ENCODE data around the gene UACA. TPM values are rescaled to one million over a fixed set of nuclear protein-coding genes. Genes with fewer than 3 reads are reported as not detected.
"Not testable (repeated sequence)": the region's sequence is repeated elsewhere in the genome, so short reads cannot be mapped to it uniquely, and the experiment has no call there.

Gene UACA
- total RNA-seq, 1 donor: 3.0 TPM

DNA sequence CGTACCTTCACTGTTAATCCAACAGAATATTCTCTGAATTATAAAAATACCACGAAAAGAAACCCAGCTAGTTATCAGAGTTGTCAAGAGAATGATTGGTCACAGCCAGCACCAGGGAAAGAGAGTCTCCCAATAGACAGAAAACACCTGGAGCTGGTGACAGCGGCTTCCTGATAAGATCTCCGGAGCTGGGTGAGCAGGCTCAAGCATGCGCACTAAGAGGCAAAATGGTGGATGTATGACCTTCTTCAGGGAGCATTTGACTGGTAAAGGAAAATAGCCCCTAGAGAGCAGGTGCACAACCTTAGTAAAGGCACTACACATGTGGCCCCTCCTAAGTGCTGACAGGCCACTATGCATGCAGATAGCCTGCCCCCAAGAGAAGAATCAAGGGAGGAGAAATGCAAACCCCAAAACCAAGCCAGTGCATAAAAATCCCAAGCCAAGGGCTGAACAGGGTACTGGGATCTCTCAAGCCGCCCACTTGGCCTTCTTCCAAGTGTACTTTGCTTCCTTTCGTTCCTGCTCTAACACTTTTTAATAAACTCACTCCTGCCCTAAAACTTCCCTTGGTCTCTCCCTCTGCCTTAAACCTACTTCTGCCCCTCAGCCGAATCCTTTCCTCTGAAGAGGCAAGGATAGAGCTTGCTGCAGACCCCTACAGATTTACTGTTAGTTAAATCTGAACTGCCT, 93.2 kb downstream of the UACA start:
- peak in 1 of 3 donors; percentile 15 for DNase-seq (ENCODE audit: low read depth in 2 of 3, low spot score in 2 of 3)

DNA sequence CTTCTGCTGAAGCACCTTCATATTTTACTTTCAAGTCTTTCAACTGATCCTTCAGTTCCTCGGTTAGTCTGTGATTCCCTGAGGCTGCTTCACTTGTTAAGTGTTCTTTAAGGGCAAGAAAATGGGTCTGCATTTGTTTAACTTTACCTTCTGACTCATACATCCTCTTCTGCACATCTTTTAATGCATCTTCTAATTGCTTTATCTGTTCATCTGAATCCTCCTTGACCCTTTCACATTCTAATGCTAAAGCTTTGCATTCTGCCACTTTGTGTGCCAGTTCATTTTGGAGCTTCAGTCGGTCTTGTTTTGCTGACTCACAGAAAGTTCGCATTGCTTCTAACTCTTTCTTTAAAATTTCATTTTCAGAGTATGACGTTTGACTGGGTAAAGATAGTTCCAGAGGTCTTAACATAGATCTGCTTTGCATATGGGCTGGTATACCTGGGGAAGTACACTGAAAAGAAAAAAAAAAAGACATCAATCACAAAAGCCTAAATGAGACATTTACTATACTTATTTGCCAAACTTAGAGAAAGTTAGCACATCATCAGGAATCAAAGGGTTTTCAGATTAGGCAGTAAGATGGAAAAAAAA, 94.3 kb downstream of the UACA start:
- DNase-seq (ENCODE audit: low read depth in 2 of 3, low spot score in 2 of 3): no peak

DNA sequence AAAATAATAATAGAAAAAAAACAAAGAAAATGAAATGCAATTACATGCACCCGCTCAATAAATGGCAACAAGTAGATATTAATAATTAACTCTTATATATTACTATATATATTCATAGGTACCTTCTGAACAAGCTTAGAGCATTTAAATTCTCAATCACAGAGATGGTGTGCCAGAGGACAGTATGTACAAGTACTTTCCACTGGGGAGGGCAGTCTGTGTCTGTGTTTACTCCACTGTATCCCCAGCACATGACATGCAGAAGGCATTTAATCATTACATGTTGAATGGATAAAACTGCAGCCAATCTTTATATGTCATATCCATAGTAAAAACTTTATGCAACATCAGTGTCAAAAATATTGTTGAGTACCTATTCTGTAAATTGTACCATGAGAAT, 97.8 kb downstream of the UACA start:
- DNase-seq (ENCODE audit: low read depth in 2 of 3, low spot score in 2 of 3): no peak

DNA sequence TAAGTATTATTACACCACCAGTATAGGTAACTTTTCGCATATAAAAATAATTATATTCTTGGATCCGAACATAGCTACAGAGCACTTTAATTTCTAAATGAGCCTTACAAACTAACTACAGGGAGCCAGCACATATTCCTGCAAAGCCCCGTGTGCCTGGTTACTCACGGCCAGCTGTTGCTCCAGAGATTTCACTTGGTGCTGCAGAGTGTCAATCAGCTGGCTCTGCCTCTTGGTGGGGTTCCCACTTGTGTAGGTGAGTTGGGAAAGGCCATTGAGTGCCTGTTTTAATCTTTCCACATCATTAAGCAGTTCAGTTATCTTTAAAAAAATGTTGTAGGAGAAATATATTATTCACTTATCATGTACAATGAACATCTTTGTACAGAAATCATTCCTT, 98.9 kb downstream of the UACA start:
- DNase-seq (ENCODE audit: low read depth in 2 of 3, low spot score in 2 of 3): no peak

DNA sequence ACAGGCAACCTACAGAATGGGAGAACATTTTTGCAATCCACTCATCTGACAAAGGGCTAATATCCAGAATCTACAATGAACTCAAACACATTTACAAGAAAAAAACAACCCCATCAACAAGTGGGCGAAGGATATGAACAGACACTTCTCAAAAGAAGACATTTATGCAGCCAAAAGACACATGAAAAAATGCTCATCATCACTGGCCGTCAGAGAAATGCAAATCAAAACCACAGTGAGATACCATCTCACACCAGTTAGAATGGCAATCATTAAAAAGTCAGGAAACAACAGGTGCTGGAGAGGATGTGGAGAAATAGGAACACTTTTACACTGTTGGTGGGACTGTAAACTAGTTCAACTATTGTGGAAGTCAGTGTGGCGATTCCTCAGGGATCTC, 100.3 kb downstream of the UACA start:
- DNase-seq (ENCODE audit: low read depth in 2 of 3, low spot score in 2 of 3): not testable (repeated sequence)

DNA sequence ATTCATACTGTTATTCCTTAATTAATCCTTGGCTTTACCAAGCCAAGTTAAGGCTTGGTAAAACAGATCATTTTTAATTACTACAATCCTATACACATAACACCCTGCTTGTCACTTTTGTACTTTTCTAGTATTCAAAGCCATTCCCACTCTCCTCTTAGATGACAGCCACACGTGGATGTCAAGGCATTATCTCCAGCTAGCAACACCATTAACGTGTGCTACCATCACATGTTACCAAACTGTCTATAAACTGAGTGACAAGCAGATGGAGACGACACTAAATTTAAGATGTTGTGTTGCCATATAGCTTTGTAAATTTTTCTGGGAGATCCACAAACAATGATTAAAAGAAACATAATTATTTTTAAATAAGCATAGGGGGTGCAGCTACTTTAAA, 103.7 kb downstream of the UACA start:
- no peak for DNase-seq (ENCODE audit: low read depth in 2 of 3, low spot score in 2 of 3)

DNA sequence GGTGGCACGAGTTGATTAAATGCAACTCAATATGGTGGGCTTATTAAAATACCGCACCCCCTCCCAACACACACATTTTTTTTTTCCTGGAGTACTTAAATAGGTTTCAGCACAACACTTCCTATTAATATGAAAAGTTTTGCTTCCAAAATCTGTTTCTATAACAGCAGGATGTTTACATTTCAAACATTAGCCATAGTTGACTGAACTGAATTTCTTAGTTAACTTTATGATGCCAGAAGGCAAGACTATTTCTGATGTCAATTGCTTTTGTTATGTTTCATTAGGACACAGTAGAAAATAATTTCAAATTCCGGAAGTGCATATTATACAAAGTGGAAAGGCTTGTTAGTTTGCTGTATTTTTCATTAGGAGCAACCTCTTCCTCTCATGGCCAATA, 104.7 kb downstream of the UACA start:
- no peak for DNase-seq (ENCODE audit: low read depth in 2 of 3, low spot score in 2 of 3)

DNA sequence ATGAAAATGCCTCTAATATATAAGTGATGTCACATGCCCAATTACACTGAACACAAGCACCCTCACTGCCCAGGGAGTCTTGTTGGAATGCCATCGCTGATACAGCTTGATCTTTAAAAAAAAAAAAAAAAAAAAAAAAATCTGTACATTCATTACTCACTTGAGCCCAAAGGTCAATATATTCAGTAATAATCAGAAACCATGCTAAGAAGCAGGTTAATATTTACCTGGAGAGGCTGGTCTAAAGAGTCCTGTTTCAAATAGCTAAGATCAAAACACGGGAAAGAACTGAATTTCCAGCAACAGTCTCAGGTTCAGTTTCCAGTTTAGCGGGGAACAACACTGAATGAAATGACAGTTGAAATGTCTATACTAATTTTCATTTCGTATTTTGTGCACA, 109.9 kb downstream of the UACA start:
- DNase-seq (ENCODE audit: low read depth in 2 of 3, low spot score in 2 of 3): no peak

DNA sequence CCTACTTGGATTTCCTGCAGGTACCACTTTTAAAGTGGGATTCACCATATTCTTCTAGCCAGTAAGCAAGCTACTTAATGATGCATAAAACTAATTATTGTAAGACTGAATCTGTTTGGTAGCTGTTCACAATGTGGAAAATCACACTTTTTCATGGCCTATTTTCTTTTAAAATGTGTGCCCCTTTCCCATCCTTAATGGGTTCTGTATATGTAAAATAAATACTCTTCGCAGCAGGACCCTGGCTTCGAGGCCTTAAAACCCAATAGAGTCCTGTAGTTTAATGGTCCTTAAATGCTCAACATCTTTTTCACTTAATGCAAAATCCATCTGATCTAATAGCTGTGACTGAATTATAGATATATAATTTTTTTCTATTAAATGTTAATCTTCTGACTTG, 111.0 kb downstream of the UACA start:
- no peak for DNase-seq (ENCODE audit: low read depth in 2 of 3, low spot score in 2 of 3)

GRCh38 chr15:70651303-70651845, 112.0 kb downstream of the UACA start:
- DNase-seq (ENCODE audit: low read depth in 2 of 3, low spot score in 2 of 3): no peak

GRCh38 chr15:70650567-70651302, 112.6 kb downstream of the UACA start:
- no peak for DNase-seq (ENCODE audit: low read depth in 2 of 3, low spot score in 2 of 3)

DNA sequence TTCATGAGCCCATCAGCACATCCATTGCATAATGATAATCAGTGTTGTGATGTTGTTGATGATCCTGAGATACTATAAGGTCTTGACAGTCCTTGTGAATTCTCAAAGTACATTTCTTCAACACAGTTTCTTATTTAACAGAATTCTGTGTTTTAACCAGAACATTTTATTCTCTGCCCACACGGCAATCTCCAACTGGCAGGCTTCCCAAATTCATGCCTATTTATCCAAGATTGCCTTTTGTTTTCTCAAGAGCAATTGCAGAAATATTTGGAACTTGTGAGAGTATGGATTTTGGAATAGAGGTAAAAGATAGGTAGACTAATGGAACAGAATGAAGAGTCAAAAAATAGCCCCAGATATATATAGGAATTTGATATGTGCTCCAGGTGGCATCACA, 116.0 kb downstream of the UACA start:
- DNase-seq (ENCODE audit: low read depth in 2 of 3, low spot score in 2 of 3): no peak

- DNase-seq (ENCODE audit: low read depth in 2 of 3, low spot score in 2 of 3): no peak
Measured at GRCh38 chr15:70646169-70646568, 117.2 kb downstream of the UACA start.

DNA sequence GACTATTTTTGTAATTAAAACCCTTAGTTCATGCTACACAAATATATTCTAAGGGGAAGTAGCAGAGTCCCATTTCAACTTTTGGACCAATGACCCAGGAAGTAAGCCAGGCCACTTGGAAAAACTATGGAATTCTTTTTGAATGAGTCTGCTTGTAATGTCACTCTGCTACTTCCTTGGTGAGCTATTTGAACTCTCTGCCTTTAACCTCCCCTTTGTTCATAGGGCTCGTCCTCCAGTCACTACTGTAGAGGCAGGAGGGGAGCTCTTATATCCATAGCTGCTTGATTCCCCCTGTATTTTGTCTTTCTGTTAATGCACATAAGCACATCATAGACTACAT, 119.6 kb downstream of the UACA start:
- DNase-seq (ENCODE audit: low read depth in 2 of 3, low spot score in 2 of 3): no peak

DNA sequence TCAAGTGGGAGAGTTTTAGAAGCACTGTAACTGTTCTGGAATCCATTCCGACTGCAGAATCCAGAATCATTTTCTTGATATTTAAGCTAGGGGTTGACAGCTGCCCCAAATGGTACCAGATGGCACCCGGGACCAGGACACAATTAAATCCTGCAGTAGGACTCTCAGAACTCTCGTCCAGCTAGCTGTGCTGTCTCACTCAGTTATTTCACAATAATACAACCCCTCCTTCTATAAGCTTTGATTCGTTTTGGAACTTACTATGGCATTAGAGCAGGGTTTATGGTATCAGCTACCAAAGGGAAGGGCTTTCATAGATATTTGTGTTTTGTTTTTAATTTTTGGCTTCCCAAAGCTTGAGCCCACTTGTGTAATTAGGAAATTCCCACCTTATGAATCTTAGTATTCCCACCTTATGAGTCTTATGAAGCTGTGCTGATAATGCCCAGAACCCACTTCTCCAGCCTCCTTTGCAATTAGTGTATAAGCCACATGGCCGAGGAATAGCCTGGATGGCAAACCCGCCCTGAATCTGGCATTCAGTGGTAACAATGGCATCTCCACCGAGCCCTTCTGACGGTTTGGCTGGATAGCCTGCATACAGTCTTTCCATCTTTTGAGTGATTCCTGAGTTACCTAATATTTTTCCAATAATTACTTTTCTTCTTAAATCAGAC, 120.1 kb downstream of the UACA start:
- DNase-seq (ENCODE audit: low read depth in 2 of 3, low spot score in 2 of 3): no peak

DNA sequence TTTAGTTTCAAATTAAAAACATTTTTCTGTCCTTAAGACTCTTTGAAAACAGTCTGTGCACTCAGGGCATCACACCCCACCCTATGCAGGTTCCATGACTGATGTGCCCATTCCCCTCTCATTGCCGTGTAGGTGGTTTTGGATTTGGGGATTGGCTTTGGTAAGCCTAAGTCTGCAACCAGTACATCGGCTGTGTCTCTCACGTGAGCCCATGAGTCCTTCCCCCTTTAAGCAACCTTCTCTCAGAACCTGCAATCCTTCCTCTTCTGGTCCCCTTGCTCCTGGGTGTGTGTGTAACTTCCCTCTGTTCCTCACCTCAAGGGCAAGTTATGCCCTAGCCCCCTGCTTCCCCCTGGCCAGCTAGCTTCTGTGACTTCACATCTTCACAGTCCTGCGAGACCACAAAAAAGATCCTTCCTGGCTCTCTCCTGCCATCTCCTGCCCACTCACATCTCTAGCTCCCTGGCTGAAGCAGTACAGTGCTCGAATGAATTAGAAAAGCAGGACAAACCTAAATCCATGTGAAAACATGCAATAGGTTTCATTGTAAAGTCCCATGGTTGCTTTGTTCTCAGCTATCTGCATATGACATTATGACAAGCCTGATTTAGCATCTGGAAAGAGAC, 126.7 kb downstream of the UACA start:
- peak in 2 of 3 donors; percentile 51 to 58 for DNase-seq (ENCODE audit: low read depth in 2 of 3, low spot score in 2 of 3)

DNA sequence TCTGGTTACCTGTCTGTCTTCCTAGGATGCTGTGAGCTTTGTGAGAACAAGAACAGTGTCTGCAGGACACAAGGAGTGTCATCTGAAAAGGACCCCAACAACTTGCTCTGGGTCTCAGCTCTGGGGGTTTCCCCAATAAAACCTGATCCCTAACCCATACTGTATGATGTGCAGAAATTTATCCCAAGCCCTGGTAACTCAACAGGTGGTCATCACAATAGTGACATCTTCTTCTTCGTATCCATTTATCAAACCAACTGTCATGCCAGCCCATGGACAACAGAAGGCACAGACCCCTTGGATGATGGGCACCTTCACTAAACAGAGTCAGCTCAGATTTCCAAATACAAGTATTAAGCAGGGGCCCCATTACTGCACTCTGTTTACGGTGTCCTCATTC, 127.5 kb downstream of the UACA start:
- no peak for DNase-seq (ENCODE audit: low read depth in 2 of 3, low spot score in 2 of 3)

DNA sequence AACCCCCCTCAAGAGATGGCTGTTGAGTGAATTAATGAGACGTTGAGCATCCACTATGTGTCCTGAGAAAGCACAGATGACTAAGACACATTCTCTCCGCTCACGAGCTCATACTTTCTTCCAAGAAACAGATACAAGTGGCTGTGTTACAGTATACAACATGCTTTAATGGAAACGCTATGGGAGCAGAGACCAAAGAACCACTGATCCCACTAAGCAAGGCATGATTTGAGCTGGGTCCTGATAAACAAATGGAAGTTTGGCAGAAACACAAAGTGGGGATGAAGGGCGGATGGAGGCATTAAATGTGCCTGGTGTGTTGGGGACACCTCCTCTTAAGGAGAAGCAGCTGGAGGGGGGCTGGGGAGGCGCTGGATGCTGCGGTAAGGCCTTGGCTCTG, 129.4 kb downstream of the UACA start:
- no peak for DNase-seq (ENCODE audit: low read depth in 2 of 3, low spot score in 2 of 3)

GRCh38 chr15:70633103-70633831, 130.1 kb downstream of the UACA start:
- DNase-seq (ENCODE audit: low read depth in 2 of 3, low spot score in 2 of 3): no peak

- DNase-seq (ENCODE audit: low read depth in 2 of 3, low spot score in 2 of 3): no peak
Measured at GRCh38 chr15:70632491-70633102, 130.8 kb downstream of the UACA start.

Measured in hematopoietic multipotent progenitor cell (in vitro differentiated cells).